Tibial nerve (tissue), 4 donors: ENCODE results near the gene AKT1S1. TPM values are rescaled to one million over a fixed set of nuclear protein-coding genes. Genes with fewer than 3 reads are reported as not detected.
A peak's percentile ranks its signal among the peaks of the same experiment; 100 is the strongest.
"Not testable (repeated sequence)": the region's sequence is repeated elsewhere in the genome, so short reads cannot be mapped to it uniquely, and the experiment has no call there.

Source experiments
- DNase-seq, 2 donors: peaks; one replicate each; pipeline ENCODE4 v3.0.0-alpha.2; 2019; ENCODE audit warnings: low spot score in 2 of 2
- H3K27ac ChIP-seq, 4 donors: fragments of 200-600 bp; sonication (generic) in 3 of 4; one replicate each; pipeline ENCODE4 v1.5.1; 2017 to 2019; ENCODE audit warnings: mild to moderate bottlenecking in 1 of 4
- H3K27me3 ChIP-seq, 2 donors: fragments of 200-600 bp; sonication (generic) in 1 of 2; one replicate each; pipeline versions ENCODE4 v1.5.1 to v1.6.0; 2017 to 2019
- H3K36me3 ChIP-seq, 3 donors: fragments of 200-600 bp; sonication (generic); one replicate each; pipeline ENCODE4 v1.5.1; 2018 to 2019
- H3K4me1 ChIP-seq, 4 donors: fragments of 200-600 bp; sonication (generic) in 3 of 4; one replicate each; pipeline ENCODE4 v1.5.1; 2017 to 2019
- H3K4me3 ChIP-seq, 4 donors: fragments of 200-600 bp; sonication (generic) in 3 of 4; one replicate each; pipeline ENCODE4 v1.5.1; 2017 to 2019; ENCODE audit warnings: mild to moderate bottlenecking in 1 of 4, moderate library complexity in 1 of 4
- H3K9me3 ChIP-seq, 4 donors: fragments of 200-600 bp; sonication (generic) in 3 of 4; one replicate each; pipeline ENCODE4 v1.5.1; 2017 to 2019
- CTCF ChIP-seq, 5 experiments: fragments of 200-600 bp in 3 of 5; fragments of 450-650 bp in 2 of 5; sonication (generic) in 3 of 5; IDR thresholded peaks; one replicate each; pipeline ENCODE4 v1.5.1; 2016 to 2019; ENCODE audit warnings: antibody characterized with exemption in 5 of 5, mild to moderate bottlenecking in 3 of 5, moderate library complexity in 2 of 5
- EP300 ChIP-seq, 2 donors: sonication (generic); formaldehyde crosslinking; IDR thresholded peaks; one replicate each; pipeline ENCODE4 v1.6.1; 2017; ENCODE audit warnings: antibody characterized with exemption in 2 of 2, mild to moderate bottlenecking in 1 of 2
- POLR2A ChIP-seq, 2 donors: fragments of 450-650 bp; IDR thresholded peaks; one replicate each; pipeline ENCODE4 v1.6.1; 2017; ENCODE audit warnings: antibody characterized with exemption in 2 of 2, mild to moderate bottlenecking in 2 of 2, moderate library complexity in 2 of 2
- WGBS, 2 donors: methylation state at CpG; one replicate each; pipeline ENCODE4 v1.1.5; 2018; 5-methylcytosine and 5-hydroxymethylcytosine counted together
- total RNA-seq, 4 donors: library from RNA; depleted of rRNA; stranded (reverse); fragments of >200 nt; gene quantifications; one replicate each; pipeline ENCODE4 v1.1.0, GENCODE V29; 2016

The AKT1S1 gene
- total RNA-seq, result 10 to 100 TPM; 20.6 to 27.4 (median 25.4) TPM

- Histone ChIP-seq H3K4me1 (peaks cover 0 to 55% (median 15%) of the 10 kb centered on the region in 4 donors), H3K4me3 (peak within 1 kb of the TSS; percentile 78 to 88 (median 80)), H3K27me3 (no peaks in the 10 kb centered on the region), H3K36me3 (peaks cover 12 to 58% (median 17%) of the 10 kb centered on the region in 3 donors), H3K9me3 (no peaks in the 10 kb centered on the region), H3K27ac (peak within 1 kb of the TSS; percentile 97 to 100 (median 98))
- TF ChIP-seq POLR2A (IDR thresholded peaks at IDR 0.05) (peak; percentile 78 to 97), CTCF (IDR thresholded peaks at IDR 0.05) (peak in 2 of 5 experiments; percentile 31), EP300 (IDR thresholded peaks at IDR 0.05) (peak; percentile 96 to 98)
- peak; percentile 97 to 98 for DNase-seq
- 0% methylated on average over 50 to 51 of the region's 61 CpGs for WGBS, 2 donors
Measured at GRCh38 chr19:49877020-49877878, at the start of gene AKT1S1, which contains the start of gene TBC1D17. Gene AKT1S1 (minus strand): TSS chr19:49877355. CDS start chr19:49873295, 4,060 bp downstream. Gene TBC1D17 (plus strand): TSS chr19:49877702. CDS start chr19:49877724, 22 bp downstream.

- Histone ChIP-seq H3K27me3 (no peaks in the 10 kb centered on the region), H3K4me3 (no peak overlapping the region), H3K9me3 (no peaks in the 10 kb centered on the region), H3K36me3 (peaks cover 0 to 60% (median 0%) of the 10 kb centered on the region in 3 donors), H3K4me1 (peaks cover 0 to 62% (median 26%) of the 10 kb centered on the region in 4 donors), H3K27ac (no peak overlapping the region)
- DNase-seq, result no peak
- 84 to 93% methylated on average over 10 of the region's 10 CpGs for WGBS, 2 donors
- TF ChIP-seq EP300 (IDR thresholded peaks at IDR 0.05) (no peak), CTCF (IDR thresholded peaks at IDR 0.05) (no peak), POLR2A (IDR thresholded peaks at IDR 0.05) (no peak)
Measured at GRCh38 chr19:49926515-49926914, 49.4 kb upstream of the AKT1S1 start.

GRCh38 chr19:49925486-49925885 is 48.3 kb upstream of the AKT1S1 start:
- Histone ChIP-seq H3K4me3 (no peak overlapping the region), H3K27ac (no peak overlapping the region), H3K4me1 (peaks cover 0 to 59% (median 24%) of the 10 kb centered on the region in 4 donors), H3K36me3 (peaks cover 0 to 70% (median 0%) of the 10 kb centered on the region in 3 donors), H3K27me3 (no peaks in the 10 kb centered on the region), H3K9me3 (no peaks in the 10 kb centered on the region)
- DNase-seq, result no peak
- 92 to 94% methylated on average over 5 of the region's 5 CpGs for WGBS, 2 donors
- no peak for TF ChIP-seq EP300 (IDR thresholded peaks at IDR 0.05)
- TF ChIP-seq CTCF (IDR thresholded peaks at IDR 0.05), result no peak
- no peak for TF ChIP-seq POLR2A (IDR thresholded peaks at IDR 0.05)

- Histone ChIP-seq H3K4me1 (peaks cover 0 to 53% (median 23%) of the 10 kb centered on the region in 4 donors), H3K36me3 (peaks cover 0 to 72% (median 0%) of the 10 kb centered on the region in 3 donors)
- DNase-seq, H3K27me3 ChIP-seq, H3K9me3 ChIP-seq, H3K27ac ChIP-seq, H3K4me3 ChIP-seq: not testable (repeated sequence)
- WGBS, 2 donors, result 86 to 88% methylated on average over 13 of the region's 13 CpGs
Measured at GRCh38 chr19:49924881-49925210, 47.7 kb upstream of the AKT1S1 start.

GRCh38 chr19:49924004-49924880 is 47.1 kb upstream of the AKT1S1 start:
- H3K27me3 ChIP-seq, result no peaks in the 10 kb centered on the region
- H3K27ac ChIP-seq, result no peak overlapping the region
- no peak for DNase-seq
- no peak overlapping the region for H3K4me3 ChIP-seq
- TF ChIP-seq EP300 (IDR thresholded peaks at IDR 0.05) (no peak), CTCF (IDR thresholded peaks at IDR 0.05) (no peak), POLR2A (IDR thresholded peaks at IDR 0.05) (no peak)
- peaks cover 0 to 52% (median 23%) of the 10 kb centered on the region in 4 donors for H3K4me1 ChIP-seq
- H3K9me3 ChIP-seq, result no peaks in the 10 kb centered on the region
- peaks cover 0 to 72% (median 0%) of the 10 kb centered on the region in 3 donors for H3K36me3 ChIP-seq
- WGBS, 2 donors, result 71 to 73% methylated on average over 21 to 25 of the region's 25 CpGs
